Hepatocyte (in vitro differentiated cells): ENCODE measurements around the gene PDE4D. TPM values are rescaled to one million over a fixed set of nuclear protein-coding genes. Genes with fewer than 3 reads are reported as not detected.

ENCODE experiments used
- DNase-seq: peaks from one replicate; pipeline ENCODE4 v3.0.0-alpha.2; 2016; ENCODE audit warnings: low spot score
- H2AFZ ChIP-seq: fragments of 200-600 bp; sonication (generic); 2 replicates; pipeline ENCODE4 v1.6.0; 2016; ENCODE audit warnings: antibody characterized with exemption, mild to moderate bottlenecking
- H3K27ac ChIP-seq: fragments of 200-600 bp; sonication (generic); 2 replicates; pipeline ENCODE4 v1.5.1; 2016; ENCODE audit warnings: mild to moderate bottlenecking
- H3K27me3 ChIP-seq: fragments of 200-600 bp; sonication (generic); 2 replicates; pipeline ENCODE4 v1.6.1; 2016
- H3K36me3 ChIP-seq: fragments of 200-600 bp; sonication (generic); replicated peaks from 2 replicates; pipeline ENCODE4 v1.5.1; 2016; ENCODE audit warnings: low read depth; ENCODE audit not compliant: insufficient read depth
- H3K4me1 ChIP-seq: fragments of 200-600 bp; sonication (generic); 2 replicates; pipeline ENCODE4 v1.5.1; 2016; ENCODE audit warnings: mild to moderate bottlenecking, moderate library complexity; ENCODE audit not compliant: insufficient read depth
- H3K4me2 ChIP-seq: fragments of 200-600 bp; sonication (generic); 2 replicates; pipeline ENCODE4 v1.6.0; 2016
- H3K4me3 ChIP-seq: fragments of 200-600 bp; sonication (generic); 2 replicates; pipeline ENCODE4 v1.5.1; 2016; ENCODE audit warnings: mild to moderate bottlenecking
- H3K79me2 ChIP-seq: fragments of 200-600 bp; sonication (generic); 2 replicates; pipeline ENCODE4 v1.6.0; 2017; ENCODE audit warnings: mild to moderate bottlenecking
- H3K9me2 ChIP-seq: fragments of 200-600 bp; sonication (generic); replicated peaks from 2 replicates; pipeline ENCODE4 v1.6.0; 2017; ENCODE audit warnings: mild to moderate bottlenecking; ENCODE audit not compliant: insufficient read depth
- H3K9me3 ChIP-seq: fragments of 200-600 bp; sonication (generic); 2 replicates; pipeline ENCODE4 v1.5.1; 2016; ENCODE audit warnings: low read depth, mild to moderate bottlenecking
- H4K20me1 ChIP-seq: fragments of 200-600 bp; sonication (generic); 2 replicates; pipeline ENCODE4 v1.6.0; 2016; ENCODE audit warnings: mild to moderate bottlenecking; ENCODE audit not compliant: insufficient read depth, poor library complexity, severe bottlenecking
- EZH2 ChIP-seq: fragments of 200-600 bp; sonication (generic); IDR thresholded peaks from 2 replicates; pipeline ENCODE4 v1.6.1; 2016; ENCODE audit warnings: antibody characterized with exemption, mild to moderate bottlenecking, borderline replicate concordance
- EZH2phosphoT487 ChIP-seq: fragments of 200-600 bp; sonication (generic); IDR thresholded peaks from one replicate; pipeline ENCODE4 v1.6.1; 2018; ENCODE audit warnings: antibody characterized with exemption, mild to moderate bottlenecking, low read depth, moderate library complexity; ENCODE audit not compliant: unreplicated experiment, severe bottlenecking
- WGBS: methylation state at CpG from one replicate; pipeline ENCODE4 v1.1.6; 2016; ENCODE audit warnings: low lambda C conversion rate; ENCODE audit errors: missing lambda C conversion rate; 5-methylcytosine and 5-hydroxymethylcytosine counted together
- polyA plus RNA-seq: library from polyadenylated mRNA; unstranded; fragments of >200 nt; fragmentation: Nextera tagmentation; extraction: Ambion mirVana; gene quantifications from 2 replicates; pipeline ENCODE4 v1.2.1, GENCODE V29; 2016
- total RNA-seq: library from RNA; depleted of rRNA; stranded (reverse); fragments of >200 nt; gene quantifications from 2 replicates; pipeline ENCODE4 v1.2.3, GENCODE V29; 2014
- TF ChIP-seq, protein P1 (sequence below): fragments of 200-600 bp; sonication (generic); IDR thresholded peaks from 2 replicates; pipeline ENCODE4 v1.5.1; 2016; ENCODE audit warnings: antibody characterized with exemption, mild to moderate bottlenecking; ENCODE audit not compliant: poor library complexity

The PDE4D gene
- total and polyA plus RNA-seq, 2 experiments from 2014 or later: 14.5 to 45.2 TPM

- H3K79me2 ChIP-seq: no peaks in the 10 kb centered on the region
- H3K4me3 ChIP-seq: no peak overlapping the region
- no peaks in the 10 kb centered on the region for H3K9me3 ChIP-seq
- H2AFZ ChIP-seq: no peak overlapping the region
- peak; percentile 26 for DNase-seq
- H3K27me3 ChIP-seq: no peaks in the 10 kb centered on the region
- H3K4me2 ChIP-seq: no peak overlapping the region
- no peaks in the 10 kb centered on the region for H3K36me3 ChIP-seq
- no peaks in the 10 kb centered on the region for H4K20me1 ChIP-seq
- H3K27ac ChIP-seq: no peak overlapping the region
- peaks cover 7% of the 10 kb centered on the region for H3K4me1 ChIP-seq
- 79% methylated on average over 6 of the region's 6 CpGs for WGBS
- H3K9me2 ChIP-seq: no peaks in the 10 kb centered on the region
- no peak for TF ChIP-seq EZH2phosphoT487
- no peak for TF ChIP-seq EZH2
- TF ChIP-seq, protein P1, sequence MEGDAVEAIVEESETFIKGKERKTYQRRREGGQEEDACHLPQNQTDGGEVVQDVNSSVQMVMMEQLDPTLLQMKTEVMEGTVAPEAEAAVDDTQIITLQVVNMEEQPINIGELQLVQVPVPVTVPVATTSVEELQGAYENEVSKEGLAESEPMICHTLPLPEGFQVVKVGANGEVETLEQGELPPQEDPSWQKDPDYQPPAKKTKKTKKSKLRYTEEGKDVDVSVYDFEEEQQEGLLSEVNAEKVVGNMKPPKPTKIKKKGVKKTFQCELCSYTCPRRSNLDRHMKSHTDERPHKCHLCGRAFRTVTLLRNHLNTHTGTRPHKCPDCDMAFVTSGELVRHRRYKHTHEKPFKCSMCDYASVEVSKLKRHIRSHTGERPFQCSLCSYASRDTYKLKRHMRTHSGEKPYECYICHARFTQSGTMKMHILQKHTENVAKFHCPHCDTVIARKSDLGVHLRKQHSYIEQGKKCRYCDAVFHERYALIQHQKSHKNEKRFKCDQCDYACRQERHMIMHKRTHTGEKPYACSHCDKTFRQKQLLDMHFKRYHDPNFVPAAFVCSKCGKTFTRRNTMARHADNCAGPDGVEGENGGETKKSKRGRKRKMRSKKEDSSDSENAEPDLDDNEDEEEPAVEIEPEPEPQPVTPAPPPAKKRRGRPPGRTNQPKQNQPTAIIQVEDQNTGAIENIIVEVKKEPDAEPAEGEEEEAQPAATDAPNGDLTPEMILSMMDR: no peak
These were observed 350.4 kb downstream of the PDE4D start for GRCh38 chr5:59542851-59543820.

DNA sequence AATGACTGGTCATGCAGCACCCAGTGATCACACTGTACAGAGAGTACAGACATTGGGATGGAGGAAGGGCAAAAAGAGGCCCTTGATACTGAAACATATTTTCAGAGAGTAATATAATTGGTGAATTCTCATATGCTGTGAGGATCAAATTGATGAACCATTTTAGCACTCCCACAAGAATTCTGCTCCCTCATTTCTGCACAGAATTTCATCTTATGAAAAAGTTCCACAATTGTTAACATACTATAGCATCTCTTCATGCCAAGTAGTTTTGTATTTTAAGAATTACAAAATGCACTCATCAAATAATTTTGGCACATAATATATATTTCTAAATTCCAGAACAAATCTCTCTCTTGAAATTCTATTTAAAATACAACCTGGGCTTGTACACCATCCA is 351.2 kb downstream of the PDE4D start:
- Histone ChIP-seq H3K4me2 (no peak overlapping the region), H3K4me3 (no peak overlapping the region), H3K27me3 (no peaks in the 10 kb centered on the region), H3K4me1 (peaks cover 7% of the 10 kb centered on the region), H3K27ac (no peak overlapping the region), H3K9me3 (no peaks in the 10 kb centered on the region), H4K20me1 (no peaks in the 10 kb centered on the region), H2AFZ (no peak overlapping the region), H3K36me3 (no peaks in the 10 kb centered on the region), H3K79me2 (no peaks in the 10 kb centered on the region), H3K9me2 (no peaks in the 10 kb centered on the region)
- DNase-seq: no peak
- no peak for TF ChIP-seq EZH2phosphoT487
- no peak for TF ChIP-seq EZH2
- TF ChIP-seq, protein P1: no peak

- Histone ChIP-seq H3K9me3 (no peaks in the 10 kb centered on the region), H3K4me3 (no peak overlapping the region), H3K79me2 (no peaks in the 10 kb centered on the region), H3K36me3 (no peaks in the 10 kb centered on the region), H3K27me3 (no peaks in the 10 kb centered on the region), H3K4me2 (no peak overlapping the region), H2AFZ (no peak overlapping the region), H3K27ac (no peak overlapping the region), H4K20me1 (no peaks in the 10 kb centered on the region), H3K9me2 (no peaks in the 10 kb centered on the region), H3K4me1 (peaks cover 7% of the 10 kb centered on the region)
- no peak for DNase-seq
- TF ChIP-seq EZH2: no peak
- TF ChIP-seq, protein P1: no peak
- TF ChIP-seq EZH2phosphoT487: no peak
- WGBS: 67% methylated on average over 2 of the region's 2 CpGs
These were observed 353.2 kb downstream of the PDE4D start for GRCh38 chr5:59540366-59540765.
